GM21825 (cell line): ENCODE measurements around the gene C6orf15.

ENCODE experiments used
- ATAC-seq: cut with Tn5 transposase; IDR thresholded peaks from one replicate; pipeline ENCODE4 v1.9.1; 2021; ENCODE audit warnings: mild to moderate bottlenecking, moderate library complexity; ENCODE audit not compliant: unreplicated experiment

The C6orf15 gene

GRCh38 chr6:31112478-31112877 lies at the start of gene C6orf15:
C6orf15 (minus strand) TSS chr6:31112575; CDS start chr6:31112555, 20 bp downstream.
- ATAC-seq, result no peak

- no peak for ATAC-seq
These were observed 49.1 kb upstream of the C6orf15 start for GRCh38 chr6:31161216-31162126.

- ATAC-seq, result no peak
These were observed 46.8 kb upstream of the C6orf15 start for GRCh38 chr6:31158863-31159855.

- peak; percentile 81 for ATAC-seq
These were observed 45.9 kb upstream of the C6orf15 start, which contains the start of gene TCF19 for GRCh38 chr6:31158140-31158862. TCF19 (plus strand) TSS chr6:31158589; CDS start chr6:31159470, 881 bp downstream.

- no peak for ATAC-seq
These were observed 45.3 kb upstream of the C6orf15 start, which contains the start of gene CCHCR1 for GRCh38 chr6:31157513-31158139. CCHCR1 (minus strand) TSS chr6:31157802; CDS start chr6:31157600, 202 bp downstream.

- no peak for ATAC-seq
These were observed 44.3 kb upstream of the C6orf15 start for GRCh38 chr6:31156641-31157040.

GRCh38 chr6:31154436-31154835 lies 42.1 kb upstream of the C6orf15 start:
- ATAC-seq, result no peak

GRCh38 chr6:31152781-31153180 lies 40.4 kb upstream of the C6orf15 start:
- ATAC-seq, result no peak

GRCh38 chr6:31149827-31150447 lies 37.6 kb upstream of the C6orf15 start:
- ATAC-seq, result no peak

- ATAC-seq, result no peak
These were observed 33.0 kb upstream of the C6orf15 start for GRCh38 chr6:31145386-31145785.

- no peak for ATAC-seq
These were observed 32.6 kb upstream of the C6orf15 start for GRCh38 chr6:31144970-31145340.

- no peak for ATAC-seq
These were observed 32.1 kb upstream of the C6orf15 start for GRCh38 chr6:31144296-31144969.

- no peak for ATAC-seq
These were observed 30.8 kb upstream of the C6orf15 start for GRCh38 chr6:31143148-31143547.

- ATAC-seq, result no peak
These were observed 30.0 kb upstream of the C6orf15 start for GRCh38 chr6:31142361-31142761.

- no peak for ATAC-seq
These were observed 28.3 kb upstream of the C6orf15 start for GRCh38 chr6:31140643-31141042.

GRCh38 chr6:31139599-31139998 lies 27.2 kb upstream of the C6orf15 start:
- ATAC-seq, result no peak

- no peak for ATAC-seq
These were observed 26.6 kb upstream of the C6orf15 start, which contains the start of gene PSORS1C2 for GRCh38 chr6:31138982-31139381. PSORS1C2 (minus strand) TSS chr6:31139066; CDS start chr6:31139026, 40 bp downstream.

- no peak for ATAC-seq
These were observed 23.3 kb upstream of the C6orf15 start for GRCh38 chr6:31135710-31136109.

GRCh38 chr6:31132806-31133205 lies 20.4 kb upstream of the C6orf15 start:
- ATAC-seq, result no peak
